ENCODE results near the gene PLEKHH3. TPM values are rescaled to one million over a fixed set of nuclear protein-coding genes. Genes with fewer than 3 reads are reported as not detected.

Gene PLEKHH3
- polyA plus RNA-seq, 1 donor (not counting 4 experiments of a cell fraction or from before 2014, with no cell fraction given): 4.9 TPM

DNA sequence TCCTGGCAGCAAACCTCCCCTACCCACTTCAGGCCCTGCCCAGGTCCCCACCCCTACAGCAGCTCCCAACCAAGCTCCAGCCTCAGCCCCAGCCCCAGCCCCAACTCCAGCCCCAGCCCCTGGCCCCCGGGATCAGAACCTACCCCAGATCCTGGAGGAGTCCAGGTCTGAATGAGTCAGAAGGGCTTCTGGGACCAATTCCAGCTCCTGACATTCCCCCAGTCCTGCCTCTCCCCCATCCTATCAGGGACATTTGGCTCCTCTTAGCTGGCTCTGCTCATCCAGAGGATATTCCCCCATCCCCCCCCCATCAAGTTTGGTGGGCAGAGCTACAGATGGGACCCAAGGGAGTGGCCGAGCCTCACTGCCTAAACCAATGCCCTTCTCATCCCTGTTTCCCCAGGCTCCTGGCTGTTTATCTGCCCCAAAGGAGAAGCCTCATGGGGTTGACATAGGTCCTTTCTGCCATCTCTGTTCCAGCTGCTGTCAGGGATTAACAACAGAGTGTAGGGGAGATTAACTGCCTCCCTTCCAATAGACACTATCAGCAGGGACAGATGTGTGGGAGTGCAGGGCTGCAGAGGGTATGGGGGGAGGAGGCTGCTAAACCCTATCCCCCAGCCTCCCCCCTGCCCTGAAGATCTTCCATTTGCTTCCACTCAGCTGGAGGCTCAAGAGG is 22.1 kb upstream of the PLEKHH3 start:
- DNase-seq (ENCODE audit: low read depth, low spot score) (no peak), FAIRE-seq (no peak)
- TF ChIP-seq, protein P1, sequence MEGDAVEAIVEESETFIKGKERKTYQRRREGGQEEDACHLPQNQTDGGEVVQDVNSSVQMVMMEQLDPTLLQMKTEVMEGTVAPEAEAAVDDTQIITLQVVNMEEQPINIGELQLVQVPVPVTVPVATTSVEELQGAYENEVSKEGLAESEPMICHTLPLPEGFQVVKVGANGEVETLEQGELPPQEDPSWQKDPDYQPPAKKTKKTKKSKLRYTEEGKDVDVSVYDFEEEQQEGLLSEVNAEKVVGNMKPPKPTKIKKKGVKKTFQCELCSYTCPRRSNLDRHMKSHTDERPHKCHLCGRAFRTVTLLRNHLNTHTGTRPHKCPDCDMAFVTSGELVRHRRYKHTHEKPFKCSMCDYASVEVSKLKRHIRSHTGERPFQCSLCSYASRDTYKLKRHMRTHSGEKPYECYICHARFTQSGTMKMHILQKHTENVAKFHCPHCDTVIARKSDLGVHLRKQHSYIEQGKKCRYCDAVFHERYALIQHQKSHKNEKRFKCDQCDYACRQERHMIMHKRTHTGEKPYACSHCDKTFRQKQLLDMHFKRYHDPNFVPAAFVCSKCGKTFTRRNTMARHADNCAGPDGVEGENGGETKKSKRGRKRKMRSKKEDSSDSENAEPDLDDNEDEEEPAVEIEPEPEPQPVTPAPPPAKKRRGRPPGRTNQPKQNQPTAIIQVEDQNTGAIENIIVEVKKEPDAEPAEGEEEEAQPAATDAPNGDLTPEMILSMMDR (optimal IDR thresholded peaks at IDR 0.05 in 1 of 3, IDR thresholded peaks at IDR 0.05 in 1 of 3, conservative IDR thresholded peaks at IDR 0.05 in 1 of 3; ENCODE audit: extremely low read depth in 1 of 3, insufficient read depth in 2 of 3, low read length in 3 of 3): no peak
- no peak for TF ChIP-seq EZH2 (IDR thresholded peaks at IDR 0.05; ENCODE audit: low read length)
- Histone ChIP-seq H3K4me1 (ENCODE audit: control insufficient read depth, extremely low read depth, insufficient read depth, low read length) (no peaks in the 10 kb centered on the region), H3K4me3 (ENCODE audit: control insufficient read depth in 2 of 3, extremely low read depth in 1 of 3, insufficient read depth in 2 of 3, low read depth in 1 of 3, low read length in 3 of 3) (no peak overlapping the region), H3K9me3 (ENCODE audit: control insufficient read depth, low read depth, low read length) (no peaks in the 10 kb centered on the region), H3K36me3 (ENCODE audit: control insufficient read depth in 2 of 2, extremely low read depth in 1 of 2, insufficient read depth in 2 of 2, low read length in 2 of 2) (peaks cover 9 to 24% of the 10 kb centered on the region in 2 experiments), H3K27me3 (ENCODE audit: control insufficient read depth, extremely low read depth, insufficient read depth, low read length) (no peaks in the 10 kb centered on the region), H3K27ac (ENCODE audit: control insufficient read depth, insufficient read depth, low read length) (no peak overlapping the region), H3K4me2 (ENCODE audit: control insufficient read depth, extremely low read depth, insufficient read depth, low read depth, low read length) (no peak overlapping the region), H4K20me1 (ENCODE audit: control insufficient read depth, extremely low read depth, insufficient read depth, low read length) (no peaks in the 10 kb centered on the region), H3K79me2 (ENCODE audit: control insufficient read depth, insufficient read depth, low read length) (no peaks in the 10 kb centered on the region), H3K9me1 (ENCODE audit: control insufficient read depth, extremely low read depth, insufficient read depth, low read length) (no peaks in the 10 kb centered on the region), H3K9ac (ENCODE audit: control insufficient read depth, extremely low read depth, insufficient read depth, low read length) (no peak overlapping the region), H2AFZ (ENCODE audit: control insufficient read depth, low read length) (no peak overlapping the region)
- dilution Hi-C loops (cut with MboI; ENCODE audit: extremely low pct_ligation_motif_present, low sequenced_read_pairs): no loop called here

DNA sequence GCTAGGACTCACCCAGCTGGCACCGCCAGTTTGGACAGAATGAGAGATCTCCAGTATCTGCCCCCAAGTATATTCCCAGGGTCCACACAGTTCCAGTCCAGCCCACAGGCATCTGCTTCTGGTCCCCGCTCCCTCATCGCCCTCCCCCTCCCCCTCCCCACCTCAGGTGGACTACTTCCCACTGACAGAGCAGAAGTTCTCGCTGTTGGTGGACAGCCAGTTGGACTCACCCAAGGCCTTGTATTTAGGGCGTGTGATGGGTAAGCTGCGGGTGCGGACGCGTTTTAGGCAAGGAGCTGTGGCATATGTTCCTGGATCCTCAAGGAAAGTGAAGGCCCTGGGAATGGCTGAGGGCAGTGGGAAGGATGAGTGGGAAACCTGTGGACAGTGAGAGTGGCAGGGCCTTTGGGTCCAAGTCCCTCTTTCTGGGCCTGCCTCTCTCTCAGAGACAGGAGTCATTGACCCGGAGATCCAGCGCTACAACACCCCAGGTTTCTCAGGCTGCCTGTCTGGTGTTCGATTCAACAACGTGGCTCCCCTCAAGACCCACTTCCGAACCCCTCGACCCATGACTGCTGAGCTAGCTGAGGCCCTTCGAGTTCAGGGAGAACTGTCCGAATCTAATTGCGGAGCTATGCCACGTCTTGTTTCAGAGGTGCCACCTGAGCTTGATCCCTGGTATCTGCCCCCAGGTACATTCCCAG is 20.5 kb upstream of the PLEKHH3 start:
- Histone ChIP-seq H3K9ac (ENCODE audit: control insufficient read depth, extremely low read depth, insufficient read depth, low read length) (no peak overlapping the region), H3K79me2 (ENCODE audit: control insufficient read depth, insufficient read depth, low read length) (no peaks in the 10 kb centered on the region), H3K27me3 (ENCODE audit: control insufficient read depth, extremely low read depth, insufficient read depth, low read length) (no peaks in the 10 kb centered on the region), H3K9me1 (ENCODE audit: control insufficient read depth, extremely low read depth, insufficient read depth, low read length) (no peaks in the 10 kb centered on the region), H3K36me3 (ENCODE audit: control insufficient read depth in 2 of 2, extremely low read depth in 1 of 2, insufficient read depth in 2 of 2, low read length in 2 of 2) (peaks cover 0 to 15% of the 10 kb centered on the region in 2 experiments), H3K4me2 (ENCODE audit: control insufficient read depth, extremely low read depth, insufficient read depth, low read depth, low read length) (no peak overlapping the region), H3K4me3 (ENCODE audit: control insufficient read depth in 2 of 3, extremely low read depth in 1 of 3, insufficient read depth in 2 of 3, low read depth in 1 of 3, low read length in 3 of 3) (no peak overlapping the region), H3K27ac (ENCODE audit: control insufficient read depth, insufficient read depth, low read length) (no peak overlapping the region), H2AFZ (ENCODE audit: control insufficient read depth, low read length) (no peak overlapping the region), H3K4me1 (ENCODE audit: control insufficient read depth, extremely low read depth, insufficient read depth, low read length) (no peaks in the 10 kb centered on the region), H4K20me1 (ENCODE audit: control insufficient read depth, extremely low read depth, insufficient read depth, low read length) (no peaks in the 10 kb centered on the region), H3K9me3 (ENCODE audit: control insufficient read depth, low read depth, low read length) (no peaks in the 10 kb centered on the region)
- DNase-seq (ENCODE audit: low read depth, low spot score) (no peak), FAIRE-seq (no peak)
- TF ChIP-seq, protein P1 (optimal IDR thresholded peaks at IDR 0.05 in 1 of 3, IDR thresholded peaks at IDR 0.05 in 1 of 3, conservative IDR thresholded peaks at IDR 0.05 in 1 of 3; ENCODE audit: extremely low read depth in 1 of 3, insufficient read depth in 2 of 3, low read length in 3 of 3): no peak
- no peak for TF ChIP-seq EZH2 (IDR thresholded peaks at IDR 0.05; ENCODE audit: low read length)
- dilution Hi-C loops (cut with MboI; ENCODE audit: extremely low pct_ligation_motif_present, low sequenced_read_pairs): no loop called here
